CD14-positive monocyte (primary cell): ENCODE results near the gene AQP12B. TPM values are rescaled to one million over a fixed set of nuclear protein-coding genes. Genes with fewer than 3 reads are reported as not detected.

Experiments used
- DNase-seq, 3 donors: peaks; one replicate each; pipeline ENCODE4 v3.0.0-alpha.2; 2011 to 2022
- H2AFZ ChIP-seq: 2 replicates; pipeline ENCODE4 v1.6.0; 2012; ENCODE audit warnings: mild to moderate bottlenecking, low read depth, low read length, inconsistent platforms; ENCODE audit not compliant: insufficient read depth, poor library complexity, severe bottlenecking
- H3K27ac ChIP-seq, 2 donors: 1 replicate in 1 of 2; 2 replicates in 1 of 2; pipeline ENCODE4 v1.5.1; 2012 to 2013; ENCODE audit warnings: low read length in 2 of 2, control low read depth in 1 of 2, inconsistent platforms in 1 of 2, low read depth in 1 of 2, mild to moderate bottlenecking in 1 of 2
- H3K27me3 ChIP-seq, 2 donors: one replicate each; pipeline versions ENCODE4 v1.6.0 to v1.6.1; 2011 to 2013; ENCODE audit warnings: low read length in 2 of 2; ENCODE audit not compliant: control insufficient read depth in 2 of 2, insufficient read depth in 2 of 2
- H3K36me3 ChIP-seq, 2 donors: replicated peaks in 1 of 2; 1 replicate in 1 of 2; 2 replicates in 1 of 2; pipeline versions ENCODE4 v1.5.1 to v1.6.1; 2012 to 2013; ENCODE audit warnings: low read length in 2 of 2, control low read depth in 1 of 2, inconsistent platforms in 1 of 2, mild to moderate bottlenecking in 1 of 2; ENCODE audit not compliant: insufficient read depth in 2 of 2, control insufficient read depth in 1 of 2
- H3K4me1 ChIP-seq, 2 donors: 1 replicate in 1 of 2; 2 replicates in 1 of 2; pipeline versions ENCODE4 v1.5.1 to v1.6.1; 2012 to 2013; ENCODE audit warnings: low read length in 2 of 2, control low read depth in 1 of 2, inconsistent platforms in 1 of 2, mild to moderate bottlenecking in 1 of 2, moderate library complexity in 1 of 2; ENCODE audit not compliant: insufficient read depth in 2 of 2, control insufficient read depth in 1 of 2
- H3K4me2 ChIP-seq: replicated peaks from 2 replicates; pipeline ENCODE3; 2012; ENCODE audit warnings: low read length, moderate library complexity, mild to moderate bottlenecking; ENCODE audit not compliant: poor library complexity, severe bottlenecking; ENCODE audit errors: extremely low read depth
- H3K4me3 ChIP-seq, 3 experiments: fragments of 200-600 bp in 1 of 3; sonication (generic) in 1 of 3; replicated peaks in 1 of 3; 1 replicate in 2 of 3; 2 replicates in 1 of 3; pipeline ENCODE4 v1.5.1; 2011 to 2013; ENCODE audit warnings: low read length in 3 of 3, mild to moderate bottlenecking in 3 of 3, control low read depth in 2 of 3, low read depth in 2 of 3, inconsistent platforms in 1 of 3, moderate library complexity in 1 of 3
- H3K79me2 ChIP-seq: 2 replicates; pipeline ENCODE4 v1.6.0; 2012; ENCODE audit warnings: mild to moderate bottlenecking, control low read depth, inconsistent platforms, low read length, moderate library complexity; ENCODE audit not compliant: insufficient read depth
- H3K9ac ChIP-seq: 2 replicates; pipeline ENCODE4 v1.6.0; 2017; ENCODE audit warnings: low read length, mild to moderate bottlenecking; ENCODE audit not compliant: insufficient read depth, poor library complexity, severe bottlenecking
- H3K9me3 ChIP-seq, 2 donors: replicated peaks in 1 of 2; 1 replicate in 1 of 2; 2 replicates in 1 of 2; pipeline versions ENCODE4 v1.5.1 to v1.6.1; 2012 to 2013; ENCODE audit warnings: low read length in 2 of 2, control low read depth in 1 of 2; ENCODE audit not compliant: control insufficient read depth in 1 of 2, insufficient read depth in 1 of 2
- H4K20me1 ChIP-seq: 2 replicates; pipeline ENCODE4 v1.6.0; 2012; ENCODE audit warnings: mild to moderate bottlenecking, low read length, control low read depth, moderate library complexity; ENCODE audit not compliant: insufficient read depth
- H3K27ac Mint-ChIP-seq, 7 donors: one replicate each; pipeline ENCODE4 v1.8.0; 2020; ENCODE audit warnings: mild to moderate bottlenecking in 7 of 7, mixed read lengths in 7 of 7, moderate library complexity in 6 of 7, inconsistent platforms in 2 of 7
- H3K27me3 Mint-ChIP-seq, 3 donors: one replicate each; pipeline ENCODE4 v1.8.0; 2021 to 2022; ENCODE audit warnings: low read depth in 3 of 3, mild to moderate bottlenecking in 3 of 3, mixed read lengths in 3 of 3, moderate library complexity in 3 of 3, inconsistent platforms in 1 of 3
- H3K36me3 Mint-ChIP-seq, 2 donors: one replicate each; pipeline ENCODE4 v1.8.0; 2020; ENCODE audit warnings: mixed read lengths in 2 of 2, inconsistent platforms in 1 of 2, mild to moderate bottlenecking in 1 of 2
- H3K4me1 Mint-ChIP-seq: one replicate; pipeline ENCODE4 v1.8.0; 2020; ENCODE audit warnings: mild to moderate bottlenecking, mixed read lengths
- H3K4me3 Mint-ChIP-seq, 2 donors: one replicate each; pipeline ENCODE4 v1.8.0; 2020; ENCODE audit warnings: mild to moderate bottlenecking in 2 of 2, mixed read lengths in 2 of 2, moderate library complexity in 1 of 2
- H3K9me3 Mint-ChIP-seq, 7 donors: one replicate each; pipeline ENCODE4 v1.8.0; 2020 to 2022; ENCODE audit warnings: mixed read lengths in 7 of 7, mild to moderate bottlenecking in 6 of 7, moderate library complexity in 6 of 7, inconsistent platforms in 2 of 7
- CTCF ChIP-seq: fragments of 200-600 bp; IDR thresholded peaks from one replicate; pipeline ENCODE4 v1.8.0; 2022; ENCODE audit warnings: antibody characterized with exemption, mild to moderate bottlenecking
- WGBS: methylation state at CpG from one replicate; pipeline ENCODE4 v1.1.5; 2013; ENCODE audit warnings: missing lambda C conversion rate; ENCODE audit not compliant: insufficient coverage; 5-methylcytosine and 5-hydroxymethylcytosine counted together
- intact Hi-C, 2 donors: fragments of 100-400 bp; cut with micrococcal nuclease; formaldehyde crosslinking; loops; one replicate each; pipeline versions ENCODE4 v1.15.0 to v1.15.1; 2023
- polyA plus RNA-seq, 3 donors: library from polyadenylated mRNA; depleted of rRNA in 1 of 3; unstranded in 2 of 3; stranded (reverse) in 1 of 3; fragments of 300-500 nt in 2 of 3; fragments of >200 nt in 1 of 3; fragmentation: Illumina TruSeq in 2 of 3; gene quantifications; 1 replicate in 2 of 3; 2 replicates in 1 of 3; pipeline ENCODE4 v1.2.3, GENCODE V29; 2012 to 2021

The AQP12B gene
- polyA plus RNA-seq, 3 donors: not detected

- Mint-ChIP-seq H3K4me3 (no peak overlapping the region), H3K4me1 (no peaks in the 10 kb centered on the region), H3K27me3 (peaks cover 0 to 3% (median 1%) of the 10 kb centered on the region in 3 donors), H3K36me3 (no peaks in the 10 kb centered on the region), H3K27ac (no peak overlapping the region), H3K9me3 (peaks cover 0 to 2% (median 0%) of the 10 kb centered on the region in 7 donors)
- H3K4me1 ChIP-seq: no peaks in the 10 kb centered on the region
- WGBS: 94% methylated on average over 12 of the region's 12 CpGs
- no peak overlapping the region for H3K4me3 ChIP-seq
- H3K36me3 ChIP-seq: no peaks in the 10 kb centered on the region
- no peak for TF ChIP-seq CTCF
- no peak overlapping the region for H3K9ac ChIP-seq
- no peaks in the 10 kb centered on the region for H4K20me1 ChIP-seq
- no peaks in the 10 kb centered on the region for H3K9me3 ChIP-seq
- H3K79me2 ChIP-seq: no peaks in the 10 kb centered on the region
- no peaks in the 10 kb centered on the region for H3K27me3 ChIP-seq
- H3K4me2 ChIP-seq: no peak overlapping the region
- no peak overlapping the region for H2AFZ ChIP-seq
- no peak overlapping the region for H3K27ac ChIP-seq
- intact Hi-C loops: no loop called here
- DNase-seq: no peak
Observed at GRCh38 chr2:240725266-240725665, 42.6 kb upstream of the AQP12B start.

- H3K36me3 ChIP-seq: no peaks in the 10 kb centered on the region
- Mint-ChIP-seq H3K36me3 (no peaks in the 10 kb centered on the region), H3K4me3 (no peak overlapping the region), H3K27ac (no peak overlapping the region), H3K4me1 (no peaks in the 10 kb centered on the region), H3K27me3 (peaks cover 0 to 3% (median 1%) of the 10 kb centered on the region in 3 donors), H3K9me3 (peaks cover 0 to 2% (median 0%) of the 10 kb centered on the region in 7 donors)
- H3K9ac ChIP-seq: no peak overlapping the region
- no peak overlapping the region for H3K4me2 ChIP-seq
- DNase-seq: no peak
- H3K4me3 ChIP-seq: no peak overlapping the region
- H3K79me2 ChIP-seq: no peaks in the 10 kb centered on the region
- H3K9me3 ChIP-seq: no peaks in the 10 kb centered on the region
- H2AFZ ChIP-seq: no peak overlapping the region
- H3K4me1 ChIP-seq: no peaks in the 10 kb centered on the region
- intact Hi-C loops: no loop called here
- no peak overlapping the region for H3K27ac ChIP-seq
- H4K20me1 ChIP-seq: no peaks in the 10 kb centered on the region
- no peaks in the 10 kb centered on the region for H3K27me3 ChIP-seq
- no peak for TF ChIP-seq CTCF
- 98% methylated on average over 10 of the region's 10 CpGs for WGBS
Observed at GRCh38 chr2:240724431-240724830, 41.7 kb upstream of the AQP12B start.
